A549 (cell line): Measurements from ENCODE around the gene MCTP1. TPM values are rescaled to one million over a fixed set of nuclear protein-coding genes. Genes with fewer than 3 reads are reported as not detected.
A peak's percentile ranks its signal among the peaks of the same experiment; 100 is the strongest.

Experiments
- ATAC-seq, 2 experiments: fragments of 200-7000 bp in 1 of 2; fragments of >200 bp in 1 of 2; cut with Nextera tagmentation in 1 of 2; cut with Tn5 transposase in 1 of 2; 3 replicates each; pipeline versions ENCODE4 v1.8.0 to v1.9.1; 2018 to 2020; ENCODE audit warnings: mild to moderate bottlenecking in 1 of 2, moderate library complexity in 1 of 2
- CTCF ChIA-PET: fragments of 300-600 bp; sonication (Branson Sonifier 250); formaldehyde crosslinking; extraction: SDS; loops from one replicate; lab custom pipeline; 2021; ENCODE audit warnings: antibody characterized with exemption, inconsistent platforms; lab: Yijun Ruan, JAX
- POLR2A ChIA-PET: fragments of 350-600 bp; formaldehyde crosslinking; extraction: SDS; loops from one replicate; lab custom pipeline; 2021; ENCODE audit warnings: antibody characterized with exemption, inconsistent platforms; lab: Yijun Ruan, JAX
- DNase-seq, 2 experiments: peaks; one replicate each; pipeline versions ENCODE4 v3.0.0 to v3.0.0-alpha.2; 2011 to 2016; ENCODE audit warnings: low read depth in 1 of 2, low spot score in 1 of 2
- FAIRE-seq: peaks from 2 replicates; lab custom pipeline; 2011; peaks lifted over from hg19 to GRCh38; lab: Jason Lieb, UNC
- H3K27ac ChIP-seq, 2 experiments: fragments of >200 bp; sonication (Bioruptor Twin); formaldehyde crosslinking; 3 replicates each; pipeline ENCODE4 v1.5.1; 2016 to 2017
- H3K4me1 ChIP-seq: fragments of >200 bp; sonication (Bioruptor Twin); formaldehyde crosslinking; 3 replicates; pipeline ENCODE4 v1.6.1; 2016
- H3K4me2 ChIP-seq: fragments of >200 bp; sonication (Bioruptor Twin); formaldehyde crosslinking; 3 replicates; pipeline ENCODE4 v1.6.1; 2016
- H3K4me3 ChIP-seq: fragments of >200 bp; sonication (Bioruptor Twin); formaldehyde crosslinking; 3 replicates; pipeline ENCODE4 v1.5.1; 2016
- H3K9me3 ChIP-seq: fragments of >200 bp; sonication (Bioruptor Twin); formaldehyde crosslinking; 3 replicates; pipeline ENCODE4 v1.6.1; 2016
- CBX2 ChIP-seq: fragments of 200-600 bp; sonication (generic); IDR thresholded peaks from 2 replicates; pipeline ENCODE4 v1.6.1; 2016; ENCODE audit warnings: low read depth, mild to moderate bottlenecking, borderline replicate concordance
- CBX8 ChIP-seq: fragments of 200-600 bp; sonication (generic); IDR thresholded peaks from 2 replicates; pipeline ENCODE4 v1.6.1; 2016
- CEBPB ChIP-seq, 2 experiments: fragments of >200 bp in 1 of 2; sonication (Bioruptor Twin) in 1 of 2; formaldehyde crosslinking in 1 of 2; IDR thresholded peaks; 2 replicates each; pipeline ENCODE4 v1.6.1; 2012 to 2016
- E2F6 ChIP-seq: IDR thresholded peaks from 2 replicates; pipeline ENCODE4 v1.6.1; 2012; ENCODE audit warnings: low read depth, borderline replicate concordance
- EHF ChIP-seq: fragments of 250-450 bp; sonication (Bioruptor Pico); IDR thresholded peaks from 2 replicates; pipeline ENCODE4 v1.5.0; 2020; ENCODE audit warnings: mild to moderate bottlenecking
- EHMT2 ChIP-seq: fragments of 200-600 bp; sonication (generic); IDR thresholded peaks from 2 replicates; pipeline ENCODE4 v1.6.1; 2016; ENCODE audit warnings: antibody characterized with exemption, low read depth, mild to moderate bottlenecking, moderate library complexity
- EP300 ChIP-seq, 2 experiments: fragments of >200 bp; sonication (Bioruptor Twin); formaldehyde crosslinking; IDR thresholded peaks; 2 replicates in 1 of 2; 3 replicates in 1 of 2; pipeline ENCODE4 v1.6.1; 2016 to 2017
- ESRRA ChIP-seq: fragments of 150-350 bp; IDR thresholded peaks from 2 replicates; pipeline ENCODE4 v1.6.1; 2014; ENCODE audit warnings: mild to moderate bottlenecking, low read length, borderline replicate concordance
- FOSL2 ChIP-seq, 2 experiments: fragments of 450-650 bp in 1 of 2; fragments of >200 bp in 1 of 2; sonication (Bioruptor Twin) in 1 of 2; formaldehyde crosslinking; IDR thresholded peaks; 2 replicates each; pipeline versions ENCODE4 v1.5.0 to v1.6.1; 2016 to 2020; ENCODE audit warnings: mild to moderate bottlenecking in 1 of 2, moderate library complexity in 1 of 2
- FOXS1 ChIP-seq: fragments of 250-450 bp; sonication (Bioruptor Pico); IDR thresholded peaks from 2 replicates; pipeline ENCODE4 v1.5.0; 2020; ENCODE audit warnings: mild to moderate bottlenecking, moderate library complexity
- HDAC2 ChIP-seq: fragments of 200-600 bp; sonication (generic); IDR thresholded peaks from 2 replicates; pipeline ENCODE4 v1.6.1; 2016
- HMGXB4 ChIP-seq: fragments of 250-450 bp; sonication (Bioruptor Pico); IDR thresholded peaks from 2 replicates; pipeline ENCODE4 v1.5.0; 2021; ENCODE audit warnings: mild to moderate bottlenecking, moderate library complexity, borderline replicate concordance
- HOXB13 ChIP-seq: fragments of 250-450 bp; sonication (Bioruptor Pico); IDR thresholded peaks from 2 replicates; pipeline ENCODE4 v1.5.0; 2020; ENCODE audit warnings: low read depth, mild to moderate bottlenecking, moderate library complexity
- JUN ChIP-seq, 2 experiments: fragments of >200 bp; sonication (Bioruptor Twin); formaldehyde crosslinking; IDR thresholded peaks; 2 replicates in 1 of 2; 3 replicates in 1 of 2; pipeline ENCODE4 v1.6.1; 2016 to 2017
- KDM5A ChIP-seq: fragments of 200-600 bp; sonication (generic); IDR thresholded peaks from 2 replicates; pipeline ENCODE4 v1.6.1; 2016; ENCODE audit warnings: antibody characterized with exemption, mild to moderate bottlenecking
- MAFK ChIP-seq: fragments of 450-650 bp; IDR thresholded peaks from 2 replicates; pipeline ENCODE4 v1.6.1; 2014; ENCODE audit not compliant: partially characterized antibody
- NPAS2 ChIP-seq: fragments of 250-450 bp; sonication (Bioruptor Pico); IDR thresholded peaks from 2 replicates; pipeline ENCODE4 v1.8.0; 2022; ENCODE audit warnings: mild to moderate bottlenecking, moderate library complexity, borderline replicate concordance
- NR3C1 ChIP-seq: fragments of >200 bp; sonication (Bioruptor Twin); formaldehyde crosslinking; IDR thresholded peaks from 3 replicates; pipeline ENCODE4 v1.6.1; 2017
- PHF8 ChIP-seq: fragments of 200-600 bp; sonication (generic); IDR thresholded peaks from 2 replicates; pipeline ENCODE4 v1.6.1; 2016; ENCODE audit warnings: low read depth, mild to moderate bottlenecking, antibody characterized with exemption, moderate library complexity, borderline replicate concordance
- POLR2A ChIP-seq: IDR thresholded peaks from 2 replicates; pipeline ENCODE4 v1.6.1; 2012; ENCODE audit warnings: mild to moderate bottlenecking, low read length
- RAD21 ChIP-seq, 2 experiments: fragments of >200 bp in 1 of 2; sonication (Bioruptor Twin) in 1 of 2; formaldehyde crosslinking in 1 of 2; IDR thresholded peaks in 1 of 2; conservative IDR thresholded peaks in 1 of 2; 2 replicates in 1 of 2; 3 replicates in 1 of 2; pipeline ENCODE4 v1.6.1; 2012 to 2018; ENCODE audit warnings: inconsistent platforms in 1 of 2
- RCOR1 ChIP-seq: fragments of 150-350 bp; IDR thresholded peaks from 2 replicates; pipeline ENCODE4 v1.6.1; 2014; ENCODE audit warnings: antibody characterized with exemption, low read length, low read depth
- RFX5 ChIP-seq: fragments of 450-650 bp; IDR thresholded peaks from 2 replicates; pipeline ENCODE4 v1.7.1; 2014; ENCODE audit warnings: antibody characterized with exemption, mild to moderate bottlenecking, moderate library complexity
- RNF2 ChIP-seq: fragments of 200-600 bp; sonication (generic); IDR thresholded peaks from 2 replicates; pipeline ENCODE4 v1.6.1; 2016; ENCODE audit warnings: low read depth, mild to moderate bottlenecking, antibody characterized with exemption, moderate library complexity, borderline replicate concordance
- SMC3 ChIP-seq: fragments of >200 bp; sonication (Bioruptor Twin); formaldehyde crosslinking; IDR thresholded peaks from 3 replicates; pipeline ENCODE4 v1.6.1; 2018; ENCODE audit warnings: inconsistent platforms
- TFCP2L1 ChIP-seq: fragments of 250-450 bp; sonication (Bioruptor Pico); IDR thresholded peaks from 2 replicates; pipeline ENCODE4 v1.5.0; 2021; ENCODE audit warnings: mild to moderate bottlenecking
- USF2 ChIP-seq: fragments of 450-650 bp; IDR thresholded peaks from 2 replicates; pipeline ENCODE4 v1.6.1; 2014; ENCODE audit warnings: antibody characterized with exemption
- ZC3H11A ChIP-seq: fragments of 450-650 bp; IDR thresholded peaks from 2 replicates; pipeline ENCODE4 v1.6.1; 2014; ENCODE audit warnings: antibody characterized with exemption, mild to moderate bottlenecking
- ZFP36 ChIP-seq: fragments of 450-650 bp; IDR thresholded peaks from 2 replicates; pipeline ENCODE4 v1.6.1; 2014; ENCODE audit warnings: borderline replicate concordance; ENCODE audit not compliant: partially characterized antibody
- ZNF302 ChIP-seq: fragments of 250-450 bp; sonication (Bioruptor Pico); IDR thresholded peaks from 2 replicates; pipeline ENCODE4 v1.9.0; 2021; ENCODE audit warnings: inconsistent platforms, mild to moderate bottlenecking, moderate library complexity
- WGBS: methylation state at CpG from one replicate; pipeline ENCODE4 v1.1.6; 2017; ENCODE audit errors: missing lambda C conversion rate; 5-methylcytosine and 5-hydroxymethylcytosine counted together
- polyA plus RNA-seq, 4 experiments: library from polyadenylated mRNA; depleted of rRNA in 3 of 4; stranded (reverse); fragments of >200 nt; fragmentation: RNase III in 1 of 4; extraction: RNeasy Plus Mini Kit Qiagen cat#74134 plus additional on column Dnase treatment in 1 of 4; gene quantifications; 2 replicates in 3 of 4; 3 replicates in 1 of 4; pipeline ENCODE4 v1.2.3, GENCODE V29; 2011 to 2017

MCTP1 gene
- polyA plus RNA-seq, 2 of the 4 experiments (the other 2 are of a cell fraction) = 5.4 to 6.9 TPM

GRCh38 chr5:94891972-94892371 is 392.9 kb downstream of the MCTP1 start:
- H3K27ac ChIP-seq = no peak overlapping the region
- TF ChIP-seq ESRRA = no peak
- no peak for TF ChIP-seq HDAC2
- TF ChIP-seq RFX5 = no peak
- no peak for TF ChIP-seq CBX2
- TF ChIP-seq EHMT2 = no peak
- TF ChIP-seq HMGXB4 (CRISPR knock-in tag) = no peak
- no peak for TF ChIP-seq CBX8
- no peak for TF ChIP-seq SMC3
- no peak for TF ChIP-seq ZNF302 (CRISPR knock-in tag)
- no peak for TF ChIP-seq NPAS2 (CRISPR knock-in tag)
- ATAC-seq (no peak), FAIRE-seq (no peak), DNase-seq (no peak)
- POLR2A ChIA-PET = no interaction called here
- H3K4me2 ChIP-seq = no peak overlapping the region
- WGBS = 93% methylated on average over 9 of the region's 9 CpGs
- CTCF ChIA-PET = no interaction called here
- H3K4me3 ChIP-seq = no peak overlapping the region
- no peaks in the 10 kb centered on the region for H3K9me3 ChIP-seq
- H3K4me1 ChIP-seq = no peaks in the 10 kb centered on the region

GRCh38 chr5:94891565-94891964 is 393.3 kb downstream of the MCTP1 start:
- FAIRE-seq = no peak
- Histone ChIP-seq H3K4me1 (no peaks in the 10 kb centered on the region), H3K27ac (no peak overlapping the region), H3K4me2 (no peak overlapping the region), H3K4me3 (no peak overlapping the region)
- WGBS = 80% methylated on average over 5 of the region's 5 CpGs
- ATAC-seq = no peak
- POLR2A ChIA-PET = no interaction called here
- CTCF ChIA-PET = no interaction called here
- no peak for DNase-seq
- no peak for TF ChIP-seq EP300 (IDR thresholded peaks at IDR 0.05)
- no peak for TF ChIP-seq RCOR1
- TF ChIP-seq HDAC2 = no peak
- TF ChIP-seq JUN (IDR thresholded peaks at IDR 0.05) = no peak
- no peak for TF ChIP-seq USF2
- no peak for TF ChIP-seq POLR2A
- peak; percentile 27; the same call in 1 of the 2 replicates for TF ChIP-seq ZC3H11A
- TF ChIP-seq, all 56 proteins: peak for 1
- H3K9me3 ChIP-seq = no peaks in the 10 kb centered on the region

- 82% methylated on average over 4 of the region's 4 CpGs for WGBS
- POLR2A ChIA-PET = no interaction called here
- no peak overlapping the region for H3K4me2 ChIP-seq
- DNase-seq = no peak
- no peak for FAIRE-seq
- CTCF ChIA-PET = no interaction called here
- no peak for TF ChIP-seq EHF
- TF ChIP-seq FOSL2 (IDR thresholded peaks at IDR 0.05) = no peak
- TF ChIP-seq FOSL2 (CRISPR knock-in tag; IDR thresholded peaks at IDR 0.05) = no peak
- TF ChIP-seq ZFP36 = no peak
- TF ChIP-seq HOXB13 (CRISPR knock-in tag) = no peak
- no peak for TF ChIP-seq USF2
- TF ChIP-seq NR3C1 = no peak
- TF ChIP-seq KDM5A = no peak
- TF ChIP-seq HMGXB4 (CRISPR knock-in tag) = no peak
- no peak for TF ChIP-seq RAD21 (conservative IDR thresholded peaks at IDR 0.05 in 1 of 2, IDR thresholded peaks at IDR 0.05 in 1 of 2)
- no peak for TF ChIP-seq CEBPB (IDR thresholded peaks at IDR 0.05)
- TF ChIP-seq TFCP2L1 = no peak
- TF ChIP-seq ZNF302 (CRISPR knock-in tag) = no peak
- no peak for TF ChIP-seq RNF2
- TF ChIP-seq E2F6 = no peak
- no peak for TF ChIP-seq FOXS1
- TF ChIP-seq MAFK = no peak
- no peak for TF ChIP-seq PHF8
- H3K4me1 ChIP-seq = no peaks in the 10 kb centered on the region
- no peak overlapping the region for H3K4me3 ChIP-seq
- ATAC-seq = no peak
- H3K9me3 ChIP-seq = no peaks in the 10 kb centered on the region
- H3K27ac ChIP-seq = no peak overlapping the region
Observed at GRCh38 chr5:94890907-94891306, 394.0 kb downstream of the MCTP1 start.
